ENCODE results near the gene RNF8.
"Not testable (repeated sequence)": the region's sequence is repeated elsewhere in the genome, so short reads cannot be mapped to it uniquely, and the experiment has no call there.

The RNF8 gene

GRCh38 chr6:37321516-37322415 lies 32.0 kb upstream of the RNF8 start:
- DNase-seq (ENCODE audit: low spot score), result no peak

- no peak for DNase-seq (ENCODE audit: low spot score)
Measured at GRCh38 chr6:37323580-37323979, 30.2 kb upstream of the RNF8 start.

- DNase-seq (ENCODE audit: low spot score), result peak; percentile 61
Measured at GRCh38 chr6:37324131-37325033, 29.4 kb upstream of the RNF8 start.

GRCh38 chr6:37330345-37330744 lies 23.4 kb upstream of the RNF8 start:
- not testable (repeated sequence) for DNase-seq (ENCODE audit: low spot score)

- DNase-seq (ENCODE audit: low spot score), result no peak
Measured at GRCh38 chr6:37331047-37331446, 22.7 kb upstream of the RNF8 start.

GRCh38 chr6:37332894-37333293 lies 20.9 kb upstream of the RNF8 start:
- no peak for DNase-seq (ENCODE audit: low spot score)

- DNase-seq (ENCODE audit: low spot score), result no peak
Measured at GRCh38 chr6:37334047-37334446, 19.7 kb upstream of the RNF8 start.

- not testable (repeated sequence) for DNase-seq (ENCODE audit: low spot score)
Measured at GRCh38 chr6:37338317-37338716, 15.5 kb upstream of the RNF8 start.

GRCh38 chr6:37338745-37339255 lies 15.0 kb upstream of the RNF8 start:
- no peak for DNase-seq (ENCODE audit: low spot score)

GRCh38 chr6:37339741-37340638 lies 13.8 kb upstream of the RNF8 start:
- no peak for DNase-seq (ENCODE audit: low spot score)

- no peak for DNase-seq (ENCODE audit: low spot score)
Measured at GRCh38 chr6:37340639-37340943, 13.2 kb upstream of the RNF8 start.

GRCh38 chr6:37343248-37343647 lies 10.5 kb upstream of the RNF8 start:
- no peak for DNase-seq (ENCODE audit: low spot score)

- no peak for DNase-seq (ENCODE audit: low spot score)
Measured at GRCh38 chr6:37344308-37344707, 9.5 kb upstream of the RNF8 start.

- DNase-seq (ENCODE audit: low spot score), result not testable (repeated sequence)
Measured at GRCh38 chr6:37345804-37346203, 8.0 kb upstream of the RNF8 start.

- no peak for DNase-seq (ENCODE audit: low spot score)
Measured at GRCh38 chr6:37347177-37347576, 6.6 kb upstream of the RNF8 start.

GRCh38 chr6:37347670-37348111 lies 6.1 kb upstream of the RNF8 start:
- no peak for DNase-seq (ENCODE audit: low spot score)

- no peak for DNase-seq (ENCODE audit: low spot score)
Measured at GRCh38 chr6:37351027-37351426, 2.8 kb upstream of the RNF8 start.

GRCh38 chr6:37352384-37352783 lies 1.4 kb upstream of the RNF8 start:
- DNase-seq (ENCODE audit: low spot score), result no peak

- peak; percentile 79 for DNase-seq (ENCODE audit: low spot score)
Measured at GRCh38 chr6:37354526-37355384, 972 bp downstream of the RNF8 start.

GRCh38 chr6:37357288-37357687 lies 3.5 kb downstream of the RNF8 start:
- DNase-seq (ENCODE audit: low spot score), result no peak

- DNase-seq (ENCODE audit: low spot score), result no peak
Measured at GRCh38 chr6:37357860-37358259, 4.1 kb downstream of the RNF8 start.
